LNCaP clone FGC (cell line): ENCODE results near the gene DCPS.
"Not testable (repeated sequence)": the region's sequence is repeated elsewhere in the genome, so short reads cannot be mapped to it uniquely, and the experiment has no call there.

Experiments used
- DNase-seq: peaks from one replicate; pipeline ENCODE4 v3.0.0-alpha.2; 2011; ENCODE audit warnings: low read depth
- H3K4me3 ChIP-seq: 2 replicates; pipeline ENCODE4 v1.5.1; 2011; ENCODE audit warnings: mild to moderate bottlenecking, low read depth, low read length, control low read depth
- CTCF ChIP-seq: IDR thresholded peaks from 2 replicates; pipeline ENCODE4 v1.5.1; 2012; ENCODE audit warnings: mild to moderate bottlenecking; ENCODE audit not compliant: control insufficient read depth, insufficient read depth; ENCODE audit errors: extremely low read depth

DCPS gene

GRCh38 chr11:126366064-126366822, 62.4 kb downstream of the DCPS start:
- DNase-seq, result no peak
- TF ChIP-seq CTCF, result no peak
- H3K4me3 ChIP-seq, result no peak overlapping the region

GRCh38 chr11:126366823-126367654, 63.2 kb downstream of the DCPS start:
- not testable (repeated sequence) for H3K4me3 ChIP-seq, DNase-seq
- TF ChIP-seq CTCF, result 0 out of 2 replicates have a peak, but pooled peaks have one; percentile 10

- DNase-seq, H3K4me3 ChIP-seq: not testable (repeated sequence)
These were observed 63.9 kb downstream of the DCPS start for GRCh38 chr11:126367806-126368205.

- DNase-seq, H3K4me3 ChIP-seq: not testable (repeated sequence)
- peak; percentile 7; the same call in 1 of the 2 replicates for TF ChIP-seq CTCF
These were observed 64.7 kb downstream of the DCPS start for GRCh38 chr11:126368336-126369119.

- H3K4me3 ChIP-seq, result no peak overlapping the region
- no peak for TF ChIP-seq CTCF
- DNase-seq, result no peak
These were observed 66.2 kb downstream of the DCPS start for GRCh38 chr11:126370016-126370415.

- no peak overlapping the region for H3K4me3 ChIP-seq
- no peak for DNase-seq
- TF ChIP-seq CTCF, result no peak
These were observed 67.7 kb downstream of the DCPS start for GRCh38 chr11:126371595-126371994.

GRCh38 chr11:126373389-126374066, 69.7 kb downstream of the DCPS start:
- H3K4me3 ChIP-seq, DNase-seq: not testable (repeated sequence)

GRCh38 chr11:126374562-126375300, 70.9 kb downstream of the DCPS start:
- not testable (repeated sequence) for H3K4me3 ChIP-seq, DNase-seq
